NCI-H187 treated with DMSO at 0.1 percent for 48 hours (cell line): ENCODE measurements around the gene EMC1.
"Not testable (repeated sequence)": the region's sequence is repeated elsewhere in the genome, so short reads cannot be mapped to it uniquely, and the experiment has no call there.

Experiments
- DNase-seq: peaks from one replicate; lab custom pipeline; 2025; lab: John Stamatoyannopoulos, UW

EMC1 gene

DNA sequence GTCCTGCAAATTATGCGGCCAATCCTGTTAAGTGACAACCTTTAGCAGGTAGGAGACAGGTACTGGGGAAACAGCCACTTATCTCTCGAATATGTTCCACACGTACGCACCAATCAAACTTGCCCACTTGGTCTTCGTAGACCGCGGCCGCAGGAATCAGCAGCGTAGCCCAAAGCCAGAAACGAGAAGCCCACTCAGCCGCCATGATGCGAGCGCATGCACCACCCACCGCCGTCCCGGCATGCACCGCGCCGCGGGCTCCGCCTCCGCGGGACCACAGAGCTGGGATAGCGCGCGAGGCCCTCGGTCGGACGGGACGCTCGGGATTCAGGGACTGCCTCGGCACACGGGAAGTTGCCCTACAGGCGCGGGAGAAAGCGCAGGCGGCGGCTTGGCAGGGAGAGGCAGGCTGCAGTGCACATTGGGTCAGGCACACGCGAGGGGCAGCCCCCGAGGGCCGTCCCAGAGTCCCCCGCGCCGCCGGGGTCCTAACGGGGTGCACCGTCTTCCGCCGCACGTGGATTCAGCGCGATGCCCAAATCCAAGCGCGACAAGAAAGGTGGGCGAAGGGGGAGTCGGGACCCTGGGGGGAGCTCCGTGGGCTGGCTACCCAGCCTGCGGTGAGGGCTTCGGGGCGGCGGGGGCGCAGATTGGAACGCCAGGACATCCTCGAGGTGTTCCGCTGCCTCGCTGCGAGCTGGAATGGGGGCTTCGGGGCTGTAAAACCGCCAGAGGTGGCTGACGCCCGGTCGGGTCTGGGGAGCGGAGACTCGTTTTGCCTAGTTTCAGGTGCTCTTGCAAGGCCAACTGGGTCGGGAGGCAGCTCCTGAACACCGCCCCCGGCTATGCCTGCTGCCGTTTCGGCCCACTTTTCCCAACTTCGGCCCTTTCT, at the start of gene EMC1, which contains the start of gene MRTO4:
TSS of gene EMC1 (minus strand) at position 220 of the 892 bp plus-strand sequence. CDS start at position 205, 15 bp downstream.
TSS of gene MRTO4 (plus strand) at position 501 of the 892 bp plus-strand sequence. CDS start at position 532, 31 bp downstream.
- no peak for DNase-seq

DNA sequence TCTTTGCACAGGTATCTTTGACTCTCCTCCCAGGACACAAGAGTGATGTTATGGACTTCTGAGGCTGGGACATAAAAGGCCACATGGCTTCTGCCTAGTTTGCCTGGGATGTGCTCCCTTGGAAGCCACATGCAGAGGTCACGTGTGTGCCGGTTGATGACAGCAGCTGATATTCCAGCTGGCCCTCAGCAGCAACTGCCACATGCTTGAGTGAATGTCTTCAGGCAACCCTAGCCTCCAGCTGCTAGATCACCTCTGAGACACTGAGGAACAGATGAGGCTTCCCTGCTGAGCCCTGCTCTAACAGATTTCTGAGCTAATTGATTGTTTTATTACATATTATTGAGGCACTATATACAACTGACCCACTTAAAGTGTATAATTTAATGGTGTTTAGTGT, 48.9 kb upstream of the EMC1 start:
- DNase-seq: no peak

DNA sequence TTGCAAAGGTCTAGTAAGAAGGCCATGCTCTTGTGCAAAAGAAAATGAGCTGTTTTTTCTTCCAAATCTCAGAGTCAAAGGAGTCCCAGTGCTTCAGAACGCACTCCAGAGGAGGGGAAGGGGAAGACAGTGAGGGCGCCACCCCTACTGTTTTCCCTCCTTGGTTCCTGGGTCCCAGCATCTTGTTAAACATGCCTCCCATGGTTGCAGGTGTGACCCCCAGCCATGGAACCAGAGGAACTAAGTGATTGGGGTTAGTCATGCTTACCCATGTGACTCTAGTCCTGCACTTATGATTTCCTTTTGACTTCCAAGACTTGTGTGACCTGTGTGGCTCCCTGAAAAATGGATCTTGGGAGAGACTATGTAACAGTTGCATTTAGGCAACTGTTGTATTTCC, 43.3 kb upstream of the EMC1 start:
- DNase-seq: no peak

DNA sequence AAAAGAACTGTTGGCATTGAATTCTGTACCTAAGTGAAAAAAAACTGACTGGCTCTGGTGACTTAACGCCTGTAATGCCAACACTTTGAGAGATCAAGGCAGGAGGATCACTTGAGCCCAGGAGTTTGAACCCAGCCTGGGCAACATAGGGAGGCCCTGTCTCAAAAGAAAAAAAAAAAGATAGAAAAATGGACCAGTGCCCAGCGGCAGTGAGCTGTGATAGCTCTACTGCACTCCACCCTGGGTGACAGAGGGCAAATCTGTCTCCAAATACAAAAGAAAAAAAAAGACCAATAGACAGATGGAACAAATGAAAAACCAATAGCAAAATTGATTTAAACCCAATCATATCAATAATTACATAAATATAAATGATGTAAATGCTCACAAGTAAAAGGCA, 37.9 kb upstream of the EMC1 start:
- no peak for DNase-seq

DNA sequence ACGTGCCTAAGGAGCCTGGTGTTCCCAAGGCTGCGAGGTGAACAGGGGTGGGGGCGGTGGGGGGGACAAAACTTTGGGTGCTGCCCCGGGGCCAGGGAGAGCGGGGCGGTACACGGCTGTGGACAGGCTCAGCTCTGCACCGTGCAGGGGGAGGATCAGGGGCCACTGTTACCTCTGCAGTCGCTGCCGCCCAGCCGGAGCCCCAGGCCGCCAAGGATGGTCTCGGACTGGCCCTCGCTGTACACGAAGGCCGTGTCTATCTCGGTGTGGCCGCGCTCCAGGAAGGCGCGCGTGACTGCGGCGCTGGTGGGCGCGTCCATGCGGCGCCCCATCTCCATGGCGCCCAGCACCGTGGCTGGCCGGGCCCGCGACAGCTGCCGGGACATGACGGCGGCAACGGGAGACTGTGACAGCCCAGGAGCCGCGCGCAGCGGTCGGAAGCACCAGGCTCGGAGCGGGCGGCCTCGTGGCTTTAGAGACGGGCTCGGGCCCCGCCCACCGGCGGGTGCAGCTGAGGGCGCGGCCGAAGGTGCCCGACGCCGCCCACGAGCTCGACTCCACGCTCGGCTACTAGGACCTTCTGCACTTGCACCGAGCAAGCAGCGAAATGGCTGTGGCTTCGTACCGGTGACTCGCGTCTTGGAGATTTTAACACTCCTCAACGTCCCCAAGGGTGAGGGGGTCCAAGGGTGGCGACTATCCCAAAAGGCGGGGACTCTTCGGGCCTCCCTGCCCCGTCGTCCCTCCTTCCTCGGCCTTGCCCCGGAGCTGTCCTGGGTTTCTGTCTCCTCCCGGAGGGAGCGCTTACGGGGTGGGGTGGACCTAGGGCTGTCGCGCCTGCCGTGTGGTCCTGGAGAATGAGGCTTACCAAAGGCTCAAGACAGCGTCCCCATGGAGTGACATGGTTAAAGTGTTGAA, 37.3 kb upstream of the EMC1 start, which contains the start of gene AKR7A3:
TSS of gene AKR7A3 (minus strand) at position 447 of the 918 bp plus-strand sequence. CDS start at position 386, 61 bp downstream.
- DNase-seq: not testable (repeated sequence)

DNA sequence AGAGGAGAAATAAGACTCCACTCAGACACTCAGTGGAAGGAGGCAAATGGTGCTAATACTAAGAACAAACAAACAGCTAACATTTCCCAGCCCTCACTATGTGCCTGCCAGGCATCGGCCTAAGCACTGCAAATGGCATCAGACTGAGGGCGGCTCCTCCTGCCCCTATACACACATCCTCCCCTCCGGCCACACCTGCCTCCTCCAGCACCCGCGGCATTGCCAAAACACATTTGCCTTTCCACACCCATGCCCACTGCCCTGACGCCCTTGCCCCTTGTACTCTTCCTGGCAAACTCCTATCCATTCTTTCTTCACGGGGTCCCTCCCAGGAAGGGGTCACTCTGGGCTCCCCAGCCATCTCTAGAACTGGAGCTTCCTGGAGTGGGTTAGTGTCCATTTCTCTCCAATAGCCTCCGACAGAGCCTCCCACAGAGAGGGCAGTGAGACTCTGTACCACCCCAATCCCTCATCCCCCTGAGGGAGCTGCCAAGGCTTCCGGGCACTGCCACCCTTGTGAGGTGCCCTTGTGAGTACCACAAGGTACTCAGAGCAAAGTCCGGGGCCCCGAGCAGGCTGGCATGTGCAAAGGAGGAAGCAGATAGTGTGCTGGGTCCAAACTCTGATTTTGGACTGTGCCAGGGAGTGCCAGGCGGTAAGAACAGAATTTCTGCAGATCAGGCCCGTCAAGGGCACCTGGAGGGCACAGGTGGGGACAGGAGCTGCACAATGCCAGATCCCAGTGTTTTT, 36.3 kb upstream of the EMC1 start:
- no peak for DNase-seq

DNA sequence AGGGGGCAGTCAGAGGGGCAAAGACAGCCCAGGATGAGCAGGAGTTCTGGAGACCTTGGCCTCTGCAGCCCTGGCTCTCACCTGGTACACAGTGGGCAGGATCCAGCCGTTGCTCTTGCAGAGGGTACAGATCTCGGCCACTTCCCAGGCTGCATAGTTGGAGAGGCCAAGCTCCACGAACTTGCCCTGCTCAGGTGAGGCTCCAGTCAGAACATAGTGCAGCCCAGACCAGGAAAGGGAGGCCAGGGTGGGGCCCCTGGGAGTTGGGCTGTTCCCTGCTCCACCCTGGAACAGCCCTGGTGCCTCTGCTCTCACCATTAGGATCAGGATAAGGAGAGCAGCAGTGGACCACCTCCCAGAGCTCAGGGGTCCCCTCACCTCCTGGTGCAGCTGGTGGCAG, 34.5 kb upstream of the EMC1 start:
- DNase-seq: not testable (repeated sequence)

DNA sequence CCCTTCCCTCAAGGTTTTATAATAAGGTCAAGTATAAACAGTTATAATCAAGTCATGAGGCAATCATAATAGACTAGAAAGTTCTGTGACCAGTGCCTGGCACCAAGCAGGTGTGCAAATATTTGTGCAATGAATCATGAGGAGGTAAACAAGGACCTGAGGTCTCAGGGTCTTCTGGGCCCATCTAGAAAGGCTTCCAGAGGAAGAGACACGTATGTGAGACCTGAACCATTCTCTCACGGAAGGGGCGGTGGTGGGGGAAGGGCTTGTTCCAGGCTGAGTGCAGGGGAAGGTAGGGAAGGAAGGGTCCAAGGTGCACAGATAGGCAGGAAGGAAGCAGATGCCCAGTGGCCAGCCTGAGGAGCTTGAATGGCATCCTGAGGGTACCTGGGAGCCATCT, 34.0 kb upstream of the EMC1 start:
- not testable (repeated sequence) for DNase-seq

DNA sequence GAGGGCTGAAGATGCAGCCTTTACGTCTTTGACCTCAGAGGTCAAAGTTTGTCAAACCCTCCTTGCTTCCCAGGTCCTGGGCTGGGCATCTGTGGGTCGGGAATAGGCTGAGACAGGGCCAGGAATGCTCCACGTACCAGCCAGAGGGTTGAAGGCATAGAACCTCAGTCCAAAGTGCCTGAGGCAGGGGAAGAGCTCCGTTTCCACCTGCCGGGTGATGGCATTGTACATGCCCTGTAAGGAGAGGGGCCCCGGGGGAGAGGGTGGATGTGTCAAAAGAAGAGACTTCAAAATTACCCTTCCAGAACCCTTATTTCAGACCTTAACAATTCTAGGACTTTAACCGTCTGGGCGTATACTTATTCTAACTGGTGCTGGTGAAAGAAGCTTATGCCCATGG, 33.6 kb upstream of the EMC1 start:
- no peak for DNase-seq

DNA sequence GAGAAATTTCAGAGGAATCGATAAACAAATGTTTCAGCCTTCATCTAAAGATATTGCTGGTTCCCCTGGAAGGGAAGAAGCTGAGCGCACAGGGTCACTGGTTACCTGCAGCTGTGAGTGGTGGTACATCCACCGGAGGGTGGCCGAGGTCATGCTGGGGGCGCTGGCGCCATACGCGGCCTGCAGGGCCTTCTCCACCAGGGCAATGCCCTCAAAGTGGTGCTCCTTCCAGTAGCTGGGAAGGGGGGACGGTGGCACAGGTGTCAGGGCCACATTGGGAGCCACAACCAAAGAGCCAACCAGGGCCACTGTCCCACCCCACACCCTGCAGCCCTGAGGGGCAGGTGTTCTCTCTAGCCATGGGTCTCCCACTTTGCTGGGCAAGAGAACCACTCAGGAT, 32.6 kb upstream of the EMC1 start:
- DNase-seq: no peak

DNA sequence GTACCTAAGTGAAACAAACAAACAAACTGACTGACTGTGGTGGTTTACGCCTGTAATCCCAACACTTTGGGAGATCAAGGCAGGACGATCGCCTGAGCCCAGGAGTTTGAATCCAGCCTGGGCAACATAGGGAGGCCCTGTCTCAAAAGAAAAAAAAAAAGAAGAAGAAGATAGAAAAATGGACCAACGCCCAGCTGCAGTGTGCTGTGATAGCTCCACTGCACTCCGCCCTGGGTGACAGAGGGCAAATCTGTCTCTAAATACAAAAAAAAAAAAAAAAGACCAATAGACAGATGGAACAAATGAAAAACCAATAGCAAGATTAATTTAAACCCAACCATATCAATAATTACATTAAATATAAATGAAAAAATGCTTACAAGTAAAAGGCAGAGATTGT, 23.3 kb upstream of the EMC1 start:
- DNase-seq: no peak

DNA sequence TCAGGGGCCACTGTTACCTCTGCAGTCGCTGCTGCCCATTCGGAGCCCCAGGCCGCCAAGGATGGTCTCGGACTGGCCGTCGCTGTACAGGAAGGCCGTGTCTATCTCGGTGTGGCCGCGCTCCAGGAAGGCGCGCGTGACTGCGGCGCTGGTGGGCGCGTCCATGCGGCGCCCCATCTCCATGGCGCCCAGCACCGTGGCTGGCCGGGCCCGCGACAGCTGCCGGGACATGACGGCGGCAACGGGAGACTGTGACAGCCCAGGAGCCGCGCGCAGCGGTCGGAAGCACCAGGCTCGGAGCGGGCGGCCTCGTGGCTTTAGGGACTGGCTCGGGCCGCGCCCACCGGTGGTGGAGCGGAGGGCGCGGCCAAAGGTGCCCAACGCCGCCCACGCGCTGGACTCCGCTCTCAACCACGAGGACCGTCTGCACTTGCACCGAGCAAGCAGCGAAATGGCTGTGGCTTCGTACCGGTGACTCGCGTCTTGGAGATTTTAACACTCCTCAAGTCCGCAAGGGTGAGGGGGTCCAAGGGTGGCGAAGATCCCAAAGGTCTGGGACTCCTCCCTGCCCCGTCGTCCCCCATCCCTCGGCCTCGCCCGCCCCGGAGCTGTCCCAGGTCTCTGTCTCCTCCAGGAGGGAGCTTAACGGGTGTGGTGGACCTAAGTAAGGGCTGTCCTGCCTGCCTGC, 22.7 kb upstream of the EMC1 start:
- DNase-seq: not testable (repeated sequence)

DNA sequence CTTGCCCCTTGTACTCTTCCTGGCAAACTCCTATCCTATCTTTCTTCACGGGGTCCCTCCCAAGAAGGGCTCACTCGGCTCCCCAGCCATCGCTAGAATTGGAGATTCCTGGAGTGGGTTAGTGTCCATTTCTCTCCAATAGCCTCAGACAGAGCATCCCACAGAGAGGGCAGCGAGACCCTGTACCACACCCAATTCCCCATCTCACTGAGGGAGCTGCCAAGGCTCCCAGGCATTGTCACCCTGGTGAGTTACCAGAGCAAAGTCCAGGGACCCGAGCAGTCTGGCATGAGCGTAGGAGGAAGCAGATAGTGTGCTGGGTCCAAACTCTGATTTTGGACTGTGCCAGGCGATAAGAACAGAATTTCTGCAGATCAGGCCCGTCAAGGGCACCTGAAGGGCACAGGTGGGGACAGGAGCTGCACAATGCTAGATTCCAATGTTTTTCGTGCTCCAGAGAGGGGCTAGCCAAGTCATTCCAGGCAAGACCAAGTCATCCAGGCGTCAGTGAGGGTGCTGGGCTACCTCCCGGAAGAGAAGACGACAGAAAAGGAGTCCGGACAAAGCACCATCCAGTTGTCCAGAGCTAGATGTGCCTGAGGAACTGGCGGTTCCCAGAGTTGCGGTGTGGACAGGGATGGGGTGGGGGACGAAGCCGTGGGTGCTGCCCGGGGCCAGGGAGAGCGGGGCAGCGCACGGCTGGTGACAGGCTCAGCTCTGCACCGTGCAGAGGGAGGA, 22.0 kb upstream of the EMC1 start:
- no peak for DNase-seq

DNA sequence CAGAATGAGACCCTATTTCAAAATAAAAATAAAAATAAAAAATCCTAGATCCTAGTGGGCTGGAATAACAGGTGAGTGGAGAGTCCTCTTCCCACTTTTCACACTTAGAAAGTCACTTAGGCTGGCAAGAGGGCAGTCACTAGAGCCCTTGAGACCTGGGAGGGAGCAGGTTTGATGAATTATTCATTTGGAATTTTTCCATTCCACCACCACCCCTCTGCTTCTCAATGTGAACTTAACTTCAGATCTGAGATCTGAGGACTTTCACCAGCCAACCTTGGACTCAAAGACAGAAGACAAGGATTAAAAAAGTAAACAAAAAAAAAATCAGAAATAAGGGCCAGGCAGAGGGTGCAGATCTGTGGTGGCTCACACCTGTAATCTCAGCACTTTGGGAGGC, 20.7 kb upstream of the EMC1 start:
- no peak for DNase-seq

DNA sequence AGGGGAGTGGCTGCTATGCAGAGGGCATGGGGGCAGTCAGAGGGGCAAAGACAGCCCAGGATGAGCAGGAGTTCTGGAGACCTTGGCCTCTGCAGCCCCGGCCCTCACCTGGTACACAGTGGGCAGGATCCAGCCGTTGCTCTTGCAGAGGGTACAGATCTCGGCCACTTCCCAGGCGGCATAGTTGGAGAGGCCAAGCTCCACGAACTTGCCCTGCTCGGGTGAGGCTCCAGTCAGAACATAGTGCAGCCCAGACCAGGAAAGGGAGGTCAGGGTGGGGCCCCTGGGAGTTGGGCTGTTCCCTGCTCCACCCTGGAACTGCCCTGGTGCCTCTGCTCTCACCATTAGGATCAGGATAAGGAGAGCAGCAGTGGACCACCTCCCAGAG, 19.0 kb upstream of the EMC1 start:
- DNase-seq: not testable (repeated sequence)

DNA sequence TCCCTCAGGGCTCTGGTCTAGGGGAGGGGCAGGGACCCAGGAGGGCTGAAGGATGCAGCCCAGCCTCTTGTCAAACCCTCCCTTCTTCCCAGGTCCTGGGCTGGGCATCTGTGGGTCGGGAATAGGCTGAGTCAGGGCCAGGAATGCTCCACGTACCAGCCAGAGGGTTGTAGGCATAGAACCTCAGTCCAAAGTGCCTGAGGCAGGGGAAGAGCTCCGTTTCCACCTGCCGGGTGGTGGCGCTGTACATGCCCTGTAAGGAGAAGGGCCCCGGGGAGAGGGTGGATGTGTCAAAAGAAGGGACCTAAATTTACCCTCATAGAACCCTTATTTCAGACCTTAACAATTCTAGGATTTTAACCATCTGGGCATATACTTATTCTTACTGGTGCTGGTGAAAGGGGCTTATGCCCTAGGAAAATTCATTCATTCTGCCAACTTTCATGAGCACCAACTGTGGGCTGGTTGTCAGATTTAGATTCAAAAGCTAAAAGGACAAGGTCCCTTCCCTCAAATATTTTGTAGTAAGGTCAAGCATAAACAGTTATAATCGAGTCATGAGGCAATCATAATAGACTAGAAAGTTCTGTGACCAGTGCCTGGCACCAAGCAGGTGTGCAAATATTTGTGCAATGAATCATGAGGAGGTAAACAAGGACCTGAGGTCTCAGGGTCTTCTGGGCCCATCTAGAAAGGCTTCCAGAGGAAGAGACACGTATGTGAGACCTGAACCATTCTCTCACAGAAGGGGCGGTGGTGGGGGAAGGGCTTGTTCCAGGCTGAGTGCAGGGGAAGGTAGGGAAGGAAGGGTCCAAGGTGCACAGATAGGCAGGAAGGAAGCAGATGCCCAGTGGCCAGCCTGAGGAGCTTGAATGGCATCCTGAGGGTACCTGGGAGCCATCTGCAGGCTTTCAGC, 18.4 kb upstream of the EMC1 start:
- not testable (repeated sequence) for DNase-seq

DNA sequence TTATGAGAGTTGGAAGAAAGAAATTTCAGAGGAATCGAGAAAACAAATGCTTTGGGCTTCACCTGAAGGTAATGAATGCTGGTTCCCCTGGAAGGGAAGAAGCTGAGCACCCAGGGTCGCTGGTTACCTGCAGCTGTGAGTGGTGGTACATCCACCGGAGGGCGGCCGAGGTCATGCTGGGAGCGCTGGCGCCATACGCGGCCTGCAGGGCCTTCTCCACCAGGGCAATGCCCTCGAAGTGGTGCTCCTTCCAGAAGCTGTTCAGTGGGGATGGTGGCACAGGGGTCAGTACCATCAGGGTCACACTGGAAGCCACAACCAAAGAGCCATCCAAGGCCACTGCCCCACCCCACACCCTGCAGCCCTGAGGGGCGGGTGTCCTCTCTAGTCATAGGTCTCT, 17.1 kb upstream of the EMC1 start:
- DNase-seq: no peak

DNA sequence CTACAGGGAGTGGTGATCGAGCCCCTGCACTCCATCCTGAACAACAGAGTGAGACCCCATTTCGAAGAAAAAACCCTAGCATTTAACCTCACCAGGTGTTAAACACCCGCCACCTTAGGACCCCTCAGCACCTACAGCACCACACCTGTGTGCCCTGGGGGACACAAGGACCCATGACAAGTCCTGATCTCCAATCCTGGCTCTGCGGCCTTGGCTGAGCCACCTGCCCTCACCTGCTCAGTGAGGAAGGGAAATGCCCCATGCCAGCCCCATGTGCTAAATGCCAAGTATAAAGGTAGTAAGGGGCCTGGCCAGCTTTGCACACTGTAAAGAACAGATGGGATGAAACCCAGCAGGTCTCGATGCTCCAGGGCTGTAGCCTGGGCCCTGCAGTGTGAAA, 11.4 kb upstream of the EMC1 start:
- no peak for DNase-seq

DNA sequence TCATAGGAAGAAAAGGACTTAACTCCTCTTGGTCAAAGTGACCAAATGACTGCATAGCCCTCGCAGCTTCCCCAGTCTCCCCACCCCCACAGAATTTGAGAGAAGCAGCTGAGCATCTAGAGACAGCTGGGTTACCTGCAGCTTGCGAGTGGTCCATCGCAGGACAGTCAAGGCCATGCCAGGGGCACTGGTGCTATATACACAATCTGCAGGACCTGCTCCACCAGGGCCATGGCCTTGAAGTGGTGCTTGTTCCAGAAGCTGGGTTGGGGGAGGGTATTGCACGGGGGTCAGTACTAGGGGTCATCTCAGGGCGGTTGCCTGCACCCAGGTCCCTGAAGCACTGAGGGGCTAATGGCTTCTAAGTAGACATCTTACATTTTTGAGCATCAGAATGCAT, 10.7 kb upstream of the EMC1 start:
- DNase-seq: no peak
